NCI-H2227 treated with DMSO at 0.1 percent for 48 hours (cell line): ENCODE results near the gene GOLM1.

ENCODE experiments used
- DNase-seq: peaks from one replicate; lab custom pipeline; 2025; lab: John Stamatoyannopoulos, UW

Gene GOLM1

DNA sequence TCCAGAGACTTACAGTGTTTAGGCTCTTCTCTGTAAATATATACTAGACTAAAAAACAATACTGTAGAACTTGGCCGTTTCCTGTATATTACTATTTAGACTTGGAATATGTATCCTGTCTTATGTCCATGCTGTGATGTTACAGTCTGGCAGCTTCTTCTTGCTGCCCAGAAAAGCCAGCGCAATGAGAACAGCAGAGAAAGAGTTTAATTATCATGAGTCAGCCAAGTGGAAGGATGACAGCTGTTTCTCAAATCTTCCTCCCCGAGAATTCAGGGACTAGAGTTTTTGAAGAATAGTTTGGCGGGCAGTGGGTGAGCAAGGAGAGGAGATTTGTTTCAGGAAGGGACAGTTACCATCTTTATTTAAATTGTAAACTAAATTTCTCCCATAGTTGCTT is 120.9 kb downstream of the GOLM1 start:
- no peak for DNase-seq
